GM12878 (cell line): ENCODE measurements around the gene MRPS22. TPM values are rescaled to one million over a fixed set of nuclear protein-coding genes. Genes with fewer than 3 reads are reported as not detected.
A peak's percentile ranks its signal among the peaks of the same experiment; 100 is the strongest.

Experiments used
- CBX5 ChIP-seq: sonication (generic); IDR thresholded peaks from 2 replicates; pipeline ENCODE4 v1.6.1; 2016; ENCODE audit warnings: low read depth, moderate library complexity, mild to moderate bottlenecking, inconsistent platforms
- HDAC6 ChIP-seq: fragments of 200-600 bp; sonication (generic); IDR thresholded peaks from one replicate; pipeline ENCODE4 v1.8.0; 2017; ENCODE audit warnings: antibody characterized with exemption; ENCODE audit not compliant: unreplicated experiment
- IKZF1 ChIP-seq: fragments of 450-650 bp; conservative IDR thresholded peaks from 2 replicates; pipeline ENCODE4 v1.6.1; 2017; ENCODE audit warnings: antibody characterized with exemption, mild to moderate bottlenecking
- IKZF2 ChIP-seq, 2 experiments: fragments of 450-650 bp; IDR thresholded peaks; 2 replicates each; pipeline ENCODE4 v1.6.1; 2017; ENCODE audit warnings: mild to moderate bottlenecking in 2 of 2, moderate library complexity in 2 of 2
- LARP7 ChIP-seq: fragments of 450-650 bp; IDR thresholded peaks from 2 replicates; pipeline ENCODE4 v1.6.1; 2017; ENCODE audit warnings: mild to moderate bottlenecking
- MTA2 ChIP-seq: fragments of 450-650 bp; IDR thresholded peaks from 2 replicates; pipeline ENCODE4 v1.6.1; 2016; ENCODE audit warnings: low read depth, mild to moderate bottlenecking, moderate library complexity
- MYB ChIP-seq: fragments of 150-350 bp; IDR thresholded peaks from 2 replicates; pipeline ENCODE4 v1.6.1; 2014; ENCODE audit warnings: mild to moderate bottlenecking, low read depth, low read length, borderline replicate concordance
- NR2F1 ChIP-seq: fragments of 450-650 bp; conservative IDR thresholded peaks from 2 replicates; pipeline ENCODE4 v1.6.1; 2017; ENCODE audit warnings: mild to moderate bottlenecking
- NRF1 ChIP-seq: conservative IDR thresholded peaks from 2 replicates; pipeline ENCODE4 v1.6.1; 2011; ENCODE audit warnings: mild to moderate bottlenecking, low read depth, low read length, improper control_type of control experiment
- PML ChIP-seq: IDR thresholded peaks from 2 replicates; pipeline ENCODE4 v1.6.1; 2012; ENCODE audit warnings: low read length, inconsistent platforms
- RAD21 ChIP-seq: IDR thresholded peaks from 2 replicates; pipeline ENCODE4 v1.6.1; 2011; ENCODE audit warnings: mild to moderate bottlenecking, low read depth, low read length, moderate library complexity; ENCODE audit not compliant: insufficient read depth
- SIX5 ChIP-seq: IDR thresholded peaks from 2 replicates; pipeline ENCODE4 v1.6.1; 2011; ENCODE audit warnings: mild to moderate bottlenecking, low read depth, low read length, moderate library complexity; ENCODE audit not compliant: severe bottlenecking
- SREBF2 ChIP-seq: IDR thresholded peaks from 2 replicates; pipeline ENCODE4 v1.6.1; 2012; ENCODE audit warnings: mild to moderate bottlenecking, low read length
- SUPT20H ChIP-seq: IDR thresholded peaks from 2 replicates; pipeline ENCODE4 v1.6.1; 2011; ENCODE audit warnings: low read depth, mild to moderate bottlenecking, low read length, moderate library complexity, borderline replicate concordance; ENCODE audit not compliant: control insufficient read depth
- TCF3 ChIP-seq: IDR thresholded peaks from 2 replicates; pipeline ENCODE4 v1.6.1; 2012; ENCODE audit warnings: low read depth, mild to moderate bottlenecking, low read length, borderline replicate concordance; ENCODE audit not compliant: insufficient read depth
- TCF7 ChIP-seq: IDR thresholded peaks from 2 replicates; pipeline ENCODE4 v1.6.1; 2014; ENCODE audit warnings: antibody characterized with exemption, borderline replicate concordance
- USF1 ChIP-seq: IDR thresholded peaks from 2 replicates; pipeline ENCODE4 v1.6.1; 2011; ENCODE audit warnings: borderline replicate concordance, low read depth, mild to moderate bottlenecking, moderate library complexity, mixed read lengths, low read length; ENCODE audit not compliant: insufficient read depth; ENCODE audit errors: extremely low read length
- ZBTB4 ChIP-seq: fragments of 450-650 bp; formaldehyde crosslinking; IDR thresholded peaks from 2 replicates; pipeline ENCODE4 v1.4.0; 2022; ENCODE audit warnings: mild to moderate bottlenecking, moderate library complexity
- polyA plus RNA-seq, 11 experiments: library from polyadenylated mRNA; depleted of rRNA in 4 of 11; unstranded in 6 of 11; stranded (reverse) in 5 of 11; fragments of >200 nt; fragmentation: Nextera tagmentation in 4 of 11; fragmentation: Illumina TruSeq in 1 of 11; extraction: Ambion mirVana in 4 of 11; extraction: Trizol in 1 of 11; gene quantifications; 1 replicate in 1 of 11; 2 replicates in 10 of 11; pipeline versions ENCODE4 v1.2.1 to v1.2.3, GENCODE V29; 2011 to 2016; ENCODE audit warnings: inconsistent platforms in 2 of 11, missing spikeins in 2 of 11, low read depth in 1 of 11
- total RNA-seq, 4 experiments: library from RNA; depleted of rRNA in 3 of 4; stranded (reverse); fragments of >200 nt in 3 of 4; fragmentation: Illumina TruSeq in 1 of 4; extraction: Trizol in 1 of 4; gene quantifications; 2 replicates each; pipeline versions ENCODE4 v1.2.1 to v1.2.3, GENCODE V29; 2013 to 2021
- TF ChIP-seq, protein P1 (sequence below), 3 experiments: IDR thresholded peaks in 2 of 3; conservative IDR thresholded peaks in 1 of 3; 2 replicates each; pipeline ENCODE4 v1.5.1; 2011; ENCODE audit warnings: low read depth in 3 of 3, low read length in 3 of 3, mild to moderate bottlenecking in 3 of 3, control low read depth in 2 of 3, moderate library complexity in 2 of 3, inconsistent platforms in 1 of 3, mixed read lengths in 1 of 3; ENCODE audit not compliant: control insufficient read depth in 2 of 3, insufficient read depth in 1 of 3; ENCODE audit errors: extremely low read depth in 1 of 3
- TF ChIP-seq, protein P2 (sequence below): IDR thresholded peaks from 2 replicates; pipeline ENCODE4 v1.6.1; 2011; ENCODE audit warnings: borderline replicate concordance, low read depth, mild to moderate bottlenecking, moderate library complexity, low read length; ENCODE audit not compliant: insufficient read depth, poor library complexity, severe bottlenecking

The MRPS22 gene
- total and polyA plus RNA-seq, 10 of the 15 experiments (the other 5 are each of a cell fraction or from before 2014, with no cell fraction given), result 44.3 to 146 (median 75.2) TPM

DNA sequence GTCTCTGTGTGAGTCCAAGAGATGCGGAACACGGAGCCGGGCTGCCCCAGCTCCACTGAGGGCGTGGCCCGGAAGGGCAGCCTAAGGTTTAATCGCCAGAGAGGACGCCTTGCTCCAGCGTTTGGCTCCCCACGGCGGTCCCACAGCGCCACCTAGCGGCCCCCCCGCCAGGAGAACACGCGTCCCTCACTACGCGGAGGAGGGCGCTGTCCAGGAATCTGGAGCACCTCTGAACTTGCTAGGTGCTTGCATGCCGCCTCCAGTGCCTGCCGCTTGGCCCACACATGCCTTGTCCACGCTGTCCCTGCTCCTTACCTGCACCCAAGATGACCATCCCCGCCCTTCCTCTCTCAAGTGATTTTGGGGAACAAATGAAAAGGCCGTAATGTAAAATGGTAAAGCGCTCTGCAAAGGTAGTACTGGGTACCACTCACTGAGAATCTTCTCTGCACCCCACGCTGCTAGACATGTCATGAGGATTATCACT, 14.4 kb upstream of the MRPS22 start (continued):
- TF ChIP-seq, protein P1, sequence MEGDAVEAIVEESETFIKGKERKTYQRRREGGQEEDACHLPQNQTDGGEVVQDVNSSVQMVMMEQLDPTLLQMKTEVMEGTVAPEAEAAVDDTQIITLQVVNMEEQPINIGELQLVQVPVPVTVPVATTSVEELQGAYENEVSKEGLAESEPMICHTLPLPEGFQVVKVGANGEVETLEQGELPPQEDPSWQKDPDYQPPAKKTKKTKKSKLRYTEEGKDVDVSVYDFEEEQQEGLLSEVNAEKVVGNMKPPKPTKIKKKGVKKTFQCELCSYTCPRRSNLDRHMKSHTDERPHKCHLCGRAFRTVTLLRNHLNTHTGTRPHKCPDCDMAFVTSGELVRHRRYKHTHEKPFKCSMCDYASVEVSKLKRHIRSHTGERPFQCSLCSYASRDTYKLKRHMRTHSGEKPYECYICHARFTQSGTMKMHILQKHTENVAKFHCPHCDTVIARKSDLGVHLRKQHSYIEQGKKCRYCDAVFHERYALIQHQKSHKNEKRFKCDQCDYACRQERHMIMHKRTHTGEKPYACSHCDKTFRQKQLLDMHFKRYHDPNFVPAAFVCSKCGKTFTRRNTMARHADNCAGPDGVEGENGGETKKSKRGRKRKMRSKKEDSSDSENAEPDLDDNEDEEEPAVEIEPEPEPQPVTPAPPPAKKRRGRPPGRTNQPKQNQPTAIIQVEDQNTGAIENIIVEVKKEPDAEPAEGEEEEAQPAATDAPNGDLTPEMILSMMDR (IDR thresholded peaks at IDR 0.05 in 2 of 3, conservative IDR thresholded peaks at IDR 0.05 in 1 of 3; ENCODE audit: control insufficient read depth in 2 of 3, extremely low read depth in 1 of 3, insufficient read depth in 1 of 3, low read depth in 3 of 3, low read length in 3 of 3), result peak; percentile 96 to 100 (median 97)
- TF ChIP-seq, protein P2, sequence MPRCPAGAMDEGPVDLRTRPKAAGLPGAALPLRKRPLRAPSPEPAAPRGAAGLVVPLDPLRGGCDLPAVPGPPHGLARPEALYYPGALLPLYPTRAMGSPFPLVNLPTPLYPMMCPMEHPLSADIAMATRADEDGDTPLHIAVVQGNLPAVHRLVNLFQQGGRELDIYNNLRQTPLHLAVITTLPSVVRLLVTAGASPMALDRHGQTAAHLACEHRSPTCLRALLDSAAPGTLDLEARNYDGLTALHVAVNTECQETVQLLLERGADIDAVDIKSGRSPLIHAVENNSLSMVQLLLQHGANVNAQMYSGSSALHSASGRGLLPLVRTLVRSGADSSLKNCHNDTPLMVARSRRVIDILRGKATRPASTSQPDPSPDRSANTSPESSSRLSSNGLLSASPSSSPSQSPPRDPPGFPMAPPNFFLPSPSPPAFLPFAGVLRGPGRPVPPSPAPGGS, result no peak
- no peak for TF ChIP-seq ZBTB4 (CRISPR knock-in tag)
- TF ChIP-seq SUPT20H, result no peak
- no peak for TF ChIP-seq MTA2
- TF ChIP-seq PML, result no peak
- no peak for TF ChIP-seq MYB
- TF ChIP-seq RAD21, result peak; percentile 88
- no peak for TF ChIP-seq USF1
- peak; percentile 61 for TF ChIP-seq LARP7
- no peak for TF ChIP-seq HDAC6
- no peak for TF ChIP-seq TCF3
- no peak for TF ChIP-seq SIX5
- no peak for TF ChIP-seq CBX5
- peak; percentile 43 for TF ChIP-seq IKZF1
- no peak for TF ChIP-seq SREBF2
- TF ChIP-seq TCF7, result no peak
- no peak for TF ChIP-seq NRF1
- no peak for TF ChIP-seq IKZF2 (IDR thresholded peaks at IDR 0.05)
- no peak for TF ChIP-seq NR2F1
